Ecto neural progenitor cell (in vitro differentiated cells): ENCODE measurements around the gene SMC4.
"Not testable (repeated sequence)": the region's sequence is repeated elsewhere in the genome, so short reads cannot be mapped to it uniquely, and the experiment has no call there.

Experiments
- DNase-seq: peaks from one replicate; pipeline ENCODE4 v3.0.0-alpha.2; 2018; ENCODE audit warnings: low spot score

Gene SMC4

GRCh38 chr3:160399125-160400029 is at the start of gene SMC4, which contains the start of gene IFT80:
SMC4 (plus strand) TSS chr3:160399650; CDS start chr3:160400827, 1,177 bp downstream.
IFT80 (minus strand) TSS chr3:160399225; CDS start chr3:160384600, 14,625 bp downstream.
- peak; percentile 94 for DNase-seq

- DNase-seq, result no peak
Measured at GRCh38 chr3:160355826-160356225, 43.6 kb upstream of the SMC4 start.

DNA sequence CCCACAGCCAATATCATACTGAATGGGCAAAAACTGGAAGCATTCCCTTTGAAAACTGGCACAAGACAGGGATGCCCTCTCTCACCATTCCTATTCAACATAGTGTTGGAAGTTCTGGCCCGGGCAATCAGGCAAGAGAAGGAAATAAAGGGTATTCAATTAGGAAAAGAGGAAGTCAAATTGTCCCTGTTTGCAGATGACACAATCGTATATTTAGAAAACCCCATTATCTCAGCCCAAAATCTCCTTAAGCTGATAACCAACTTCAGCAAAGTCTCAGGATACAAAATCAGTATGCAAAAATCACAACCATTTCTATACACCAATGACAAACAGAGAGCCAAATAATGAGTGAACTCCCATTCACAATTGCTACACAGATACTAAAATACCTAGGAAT is 36.6 kb upstream of the SMC4 start:
- not testable (repeated sequence) for DNase-seq

- no peak for DNase-seq
Measured at GRCh38 chr3:160365869-160366522, 33.5 kb upstream of the SMC4 start.

DNA sequence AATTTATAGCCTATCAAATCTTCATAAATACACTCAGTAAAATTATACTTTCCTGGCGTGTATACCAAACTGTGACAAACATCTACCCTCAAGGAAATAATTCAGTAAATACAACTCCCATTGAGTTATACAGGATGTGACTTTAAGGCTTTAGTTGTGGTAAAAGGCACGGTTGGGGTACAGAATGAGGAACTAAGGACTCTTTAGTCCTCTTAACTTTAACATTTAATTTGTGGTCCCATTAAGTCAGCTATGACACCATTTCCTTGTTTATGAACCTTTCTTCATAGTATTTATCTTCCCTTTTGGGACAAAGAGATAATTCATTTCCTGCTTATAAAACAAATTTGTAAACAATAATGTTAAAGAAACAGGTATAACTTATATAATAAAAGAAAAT is 30.6 kb upstream of the SMC4 start:
- DNase-seq, result no peak

GRCh38 chr3:160369784-160370183 is 29.7 kb upstream of the SMC4 start:
- no peak for DNase-seq

DNA sequence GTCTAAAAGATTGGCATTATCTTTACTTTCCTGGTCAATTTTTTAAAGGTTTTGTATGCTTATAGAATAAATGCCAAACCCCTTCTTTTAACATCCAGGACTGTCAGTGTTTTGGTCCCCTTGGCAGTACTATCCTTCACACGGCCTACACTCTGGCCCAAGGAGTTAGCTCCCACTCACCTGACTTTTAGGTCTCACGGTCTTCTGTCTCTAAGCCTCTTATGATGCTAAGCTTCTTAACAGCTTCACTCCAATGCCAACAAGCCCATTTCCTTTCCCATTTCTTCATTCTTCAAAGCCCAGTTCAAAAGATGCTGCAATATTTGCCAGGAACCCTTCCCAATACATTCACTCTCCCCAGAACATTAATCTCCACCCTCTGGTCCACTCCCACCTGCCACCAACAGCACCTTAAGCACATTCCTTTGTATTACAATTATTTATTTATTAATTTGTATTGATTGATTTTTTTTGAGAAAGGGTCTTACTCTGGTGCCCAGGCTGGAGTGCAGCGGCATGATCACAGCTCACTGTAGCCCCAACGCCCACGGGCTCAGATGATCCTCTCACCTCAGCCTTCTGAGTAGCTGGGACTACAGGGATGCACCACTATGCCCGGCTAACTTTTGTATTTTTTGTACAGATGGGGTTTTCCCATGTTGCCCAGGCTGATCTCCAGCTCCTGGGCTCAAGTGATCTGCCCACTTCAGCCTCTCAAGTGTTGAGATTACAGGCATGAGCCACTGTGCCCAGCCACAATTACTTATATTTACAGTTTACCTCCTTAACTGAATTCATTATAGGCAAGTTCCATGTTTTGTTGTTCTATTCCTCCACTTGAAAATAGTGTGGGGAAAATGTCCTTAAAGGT is 28.2 kb upstream of the SMC4 start:
- no peak for DNase-seq

DNA sequence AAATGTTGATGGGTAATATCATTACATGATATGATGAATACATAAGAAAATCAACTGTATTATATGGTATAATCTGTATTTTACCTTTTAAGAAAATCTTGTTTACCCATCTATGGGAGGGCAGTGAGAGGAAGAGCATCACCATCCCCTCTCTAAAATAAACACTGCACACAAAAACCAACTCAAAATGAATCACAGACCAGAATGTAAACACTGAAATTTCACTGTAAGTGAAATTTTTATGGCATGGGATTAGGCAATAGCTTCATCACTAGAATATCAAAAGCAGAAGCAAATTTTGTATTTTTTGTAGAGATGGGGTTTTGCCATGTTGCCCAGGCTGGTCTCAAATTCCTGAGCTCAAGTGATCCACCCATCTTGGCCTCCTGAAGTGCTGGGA is 26.7 kb upstream of the SMC4 start:
- no peak for DNase-seq

GRCh38 chr3:160373655-160374054 is 25.8 kb upstream of the SMC4 start:
- DNase-seq, result no peak

DNA sequence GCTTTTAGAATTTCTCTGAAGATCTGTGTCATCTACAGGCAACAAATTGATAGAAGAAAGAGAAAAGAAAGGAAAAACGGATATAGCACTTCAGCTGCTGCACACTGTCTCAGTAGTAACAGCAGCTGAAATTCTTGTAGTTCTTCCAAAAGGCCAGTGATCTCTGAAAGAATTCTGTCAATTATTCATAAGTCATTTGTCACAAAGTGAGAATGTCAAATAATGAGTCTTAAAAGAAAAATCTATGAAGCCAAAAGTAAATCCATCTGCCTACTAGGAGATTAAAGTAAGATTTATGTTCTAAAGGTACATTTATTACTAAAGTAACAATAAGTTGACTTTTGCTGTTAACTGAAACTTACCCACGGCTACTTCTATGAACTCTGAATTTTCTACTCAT is 25.0 kb upstream of the SMC4 start:
- DNase-seq, result no peak

GRCh38 chr3:160374925-160375324 is 24.5 kb upstream of the SMC4 start:
- no peak for DNase-seq

DNA sequence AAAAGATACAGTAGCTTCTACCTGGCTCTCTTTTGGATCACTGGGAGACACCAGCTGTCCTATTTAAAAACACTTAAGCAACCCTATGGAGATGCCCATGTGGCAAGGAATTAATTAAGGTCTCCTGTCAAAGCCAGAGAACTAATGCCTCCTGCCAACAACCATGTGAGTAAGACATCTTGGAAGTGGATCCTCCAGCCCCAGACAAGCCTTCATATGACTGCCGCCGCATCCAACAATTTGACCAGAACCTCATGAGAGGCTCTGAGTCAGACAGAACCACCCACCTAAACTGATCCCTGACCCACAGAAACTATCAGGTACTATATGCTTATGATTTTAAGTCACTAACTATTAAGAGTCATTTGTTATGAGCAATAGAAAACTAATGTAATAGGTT is 22.8 kb upstream of the SMC4 start:
- DNase-seq, result no peak

- no peak for DNase-seq
Measured at GRCh38 chr3:160378331-160379109, 20.9 kb upstream of the SMC4 start.

DNA sequence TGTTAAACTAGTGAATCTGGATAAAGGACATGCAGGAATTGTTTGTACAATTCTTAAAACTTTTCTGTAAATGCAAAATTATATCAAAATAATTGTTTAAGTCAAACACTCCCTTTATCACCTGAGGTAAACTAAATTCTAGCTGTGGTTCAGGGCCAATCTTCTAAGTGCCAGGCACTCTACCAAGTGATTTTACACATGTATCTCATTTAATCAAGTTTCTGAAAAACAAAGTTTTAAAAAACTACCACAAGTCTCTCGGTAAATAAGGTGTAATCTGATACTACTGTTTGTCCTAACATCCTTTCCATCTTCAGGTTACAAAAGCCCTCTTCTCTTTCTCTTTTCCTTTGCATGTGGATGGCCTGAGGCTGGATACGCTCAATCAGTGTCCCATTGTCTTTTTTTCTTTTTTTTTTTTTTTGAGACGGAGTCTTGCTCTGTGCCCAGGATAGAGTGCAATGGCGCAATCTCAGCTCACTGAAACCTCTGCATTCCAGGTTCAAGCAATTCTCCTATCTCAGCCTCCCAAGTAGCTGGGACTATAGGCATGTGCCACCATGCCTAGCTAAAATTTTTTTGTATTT is 19.7 kb upstream of the SMC4 start:
- DNase-seq, result no peak

DNA sequence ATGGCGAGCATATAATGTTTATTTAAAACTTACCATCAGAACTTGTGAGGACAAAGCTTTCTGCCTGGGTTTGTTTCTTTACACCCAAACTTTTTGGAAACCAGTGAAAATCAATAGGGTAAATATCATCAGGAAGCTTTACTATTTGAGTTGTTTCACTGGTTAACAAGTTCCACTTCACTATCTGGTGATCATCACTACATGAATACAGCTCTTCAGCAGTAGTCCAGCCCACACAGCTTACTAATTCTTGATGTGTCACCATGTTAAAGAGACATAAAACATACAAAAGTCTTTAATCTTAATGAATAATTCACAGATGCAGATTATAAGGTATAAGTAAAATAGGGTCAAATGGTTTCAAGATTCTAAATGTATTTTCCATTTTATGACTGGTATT is 18.0 kb upstream of the SMC4 start:
- no peak for DNase-seq

- DNase-seq, result no peak
Measured at GRCh38 chr3:160384639-160385318, 14.7 kb upstream of the SMC4 start.

- no peak for DNase-seq
Measured at GRCh38 chr3:160390565-160391138, 8.8 kb upstream of the SMC4 start.

GRCh38 chr3:160392798-160393197 is 6.7 kb upstream of the SMC4 start:
- no peak for DNase-seq

- no peak for DNase-seq
Measured at GRCh38 chr3:160393346-160394008, 6.0 kb upstream of the SMC4 start.

DNA sequence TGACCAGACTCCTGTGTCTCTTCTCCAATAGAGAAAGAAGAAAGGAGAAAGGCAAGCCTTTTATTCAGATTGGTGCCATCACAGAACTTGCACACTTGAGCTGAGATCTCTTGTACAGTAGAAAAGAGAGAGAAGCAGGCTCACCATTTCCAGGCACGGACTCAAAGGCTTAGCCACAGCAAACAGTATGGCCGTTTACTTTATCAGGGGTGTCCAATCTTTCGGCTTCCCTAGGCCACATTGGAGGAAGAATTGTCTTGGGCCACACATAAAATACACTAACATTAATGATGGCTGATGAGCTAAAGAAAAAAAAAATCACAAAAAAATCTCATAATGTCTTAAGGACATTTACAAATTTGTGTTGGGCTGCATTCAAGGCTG is 5.4 kb upstream of the SMC4 start:
- DNase-seq, result no peak
